HG03280 (cell line): ENCODE measurements around the gene ZNF773.

Experiments
- ATAC-seq: cut with Tn5 transposase; IDR thresholded peaks from one replicate; pipeline ENCODE4 v1.9.1; 2021; ENCODE audit warnings: mild to moderate bottlenecking, moderate library complexity; ENCODE audit not compliant: unreplicated experiment

The ZNF773 gene

GRCh38 chr19:57557659-57558058 is 57.9 kb downstream of the ZNF773 start:
- ATAC-seq, result no peak
